K562 (cell line): ENCODE results near the gene GEMIN4.
"Not testable (repeated sequence)": the region's sequence is repeated elsewhere in the genome, so short reads cannot be mapped to it uniquely, and the experiment has no call there.

Experiments
- CTBP1 ChIP-seq: fragments of 450-650 bp; IDR thresholded peaks from 2 replicates; pipeline ENCODE4 v1.6.1; 2016; ENCODE audit warnings: borderline replicate concordance
- CTCF ChIP-seq, 3 experiments: IDR thresholded peaks in 2 of 3; conservative IDR thresholded peaks in 1 of 3; 2 replicates each; pipeline ENCODE4 v1.5.1; 2011 to 2012; ENCODE audit warnings: low read length in 3 of 3, mild to moderate bottlenecking in 3 of 3, control low read depth in 2 of 3, improper control_type of control experiment in 1 of 3, inconsistent platforms in 1 of 3, low read depth in 1 of 3, mixed read lengths in 1 of 3, moderate library complexity in 1 of 3; ENCODE audit not compliant: insufficient read depth in 2 of 3
- EZH2 ChIP-seq: IDR thresholded peaks from 2 replicates; pipeline ENCODE4 v1.6.1; 2012; ENCODE audit warnings: low read depth, mild to moderate bottlenecking, inconsistent platforms, low read length, borderline replicate concordance
- HNRNPUL1 ChIP-seq: fragments of 200-400 bp; formaldehyde crosslinking; IDR thresholded peaks from 2 replicates; pipeline ENCODE4 v1.6.1; 2017; ENCODE audit warnings: low read length
- KDM1A ChIP-seq, 2 experiments: fragments of 450-650 bp; IDR thresholded peaks; 2 replicates each; pipeline ENCODE4 v1.6.1; 2016; ENCODE audit warnings: mild to moderate bottlenecking in 2 of 2
- POLR2A ChIP-seq: fragments of 450-650 bp; conservative IDR thresholded peaks from 2 replicates; pipeline ENCODE4 v1.6.1; 2016
- RNF2 ChIP-seq: sonication (generic); IDR thresholded peaks from 2 replicates; pipeline ENCODE4 v1.6.1; 2016
- THRAP3 ChIP-seq: fragments of 450-650 bp; IDR thresholded peaks from 2 replicates; pipeline ENCODE4 v1.6.1; 2016; ENCODE audit warnings: mild to moderate bottlenecking, inconsistent platforms, borderline replicate concordance
- ZBED1 ChIP-seq: IDR thresholded peaks from 2 replicates; pipeline ENCODE4 v1.6.1; 2014
- ZNF589 ChIP-seq: fragments of 200-800 bp; sonication (Bioruptor generic); IDR thresholded peaks from 2 replicates; pipeline ENCODE4 v1.6.1; 2016; ENCODE audit warnings: low read depth, missing genetic modification characterization, missing compliant biosample characterization
- ZNF592 ChIP-seq: fragments of 450-650 bp; IDR thresholded peaks from 2 replicates; pipeline ENCODE4 v1.6.1; 2017; ENCODE audit warnings: antibody characterized with exemption, mild to moderate bottlenecking

- TF ChIP-seq CTCF (IDR thresholded peaks at IDR 0.05 in 2 of 3, conservative IDR thresholded peaks at IDR 0.05 in 1 of 3; ENCODE audit: insufficient read depth in 2 of 3, low read depth in 1 of 3, low read length in 3 of 3); ZBED1; KDM1A (IDR thresholded peaks at IDR 0.05); RNF2; THRAP3; CTBP1; ZNF589; EZH2; POLR2A; ZNF592; HNRNPUL1: not testable (repeated sequence)
These were observed 54.0 kb downstream of the GEMIN4 start for GRCh38 chr17:698096-698495.
